Posterior vena cava (tissue), 2 donors: ENCODE results near the gene KIAA1217. TPM values are rescaled to one million over a fixed set of nuclear protein-coding genes. Genes with fewer than 3 reads are reported as not detected.

Experiments
- DNase-seq: peaks from one replicate; pipeline ENCODE4 v3.0.0-alpha.2; 2020; ENCODE audit warnings: low spot score
- intact Hi-C, 2 donors: fragments of 100-400 bp; cut with DNase I; formaldehyde crosslinking; loops; one replicate each; pipeline versions ENCODE4 v1.14.1 to v1.14.2; 2022 to 2023
- total RNA-seq, 2 donors: library from RNA; stranded (reverse); fragmentation: NEBNext Ultra II Directional; extraction: Animal tissue kit (Norgen Biotek cat#: 25700); gene quantifications; one replicate each; pipeline ENCODE4 v1.2.1, GENCODE V29; 2021
- donor health status: DM: yes; HTN: yes; CAD: no.
- donor health status: DM: yes; HTN: yes; CAD: no.

The KIAA1217 gene
- total RNA-seq, 2 donors from 2014 or later = 11.8 to 20.3 TPM

DNA sequence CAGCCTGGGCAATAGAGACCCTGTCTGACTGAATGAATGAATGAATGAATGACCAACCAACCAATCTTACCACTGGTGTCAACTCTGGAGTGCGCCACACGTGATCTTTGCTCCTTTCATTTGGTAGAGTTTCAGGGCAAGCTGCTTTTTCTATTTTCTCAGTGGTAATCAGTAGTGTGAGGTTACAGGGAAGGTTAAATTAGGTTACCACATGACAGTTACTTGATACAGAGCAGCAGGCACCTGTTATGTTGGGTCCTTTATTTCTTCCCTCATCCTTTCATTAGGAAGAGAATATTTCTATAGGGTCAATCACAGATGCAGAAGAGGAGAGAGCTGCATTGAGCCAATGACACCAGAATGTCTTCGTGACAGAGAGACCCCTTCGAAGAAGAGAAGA lies 167.8 kb downstream of the KIAA1217 start:
- DNase-seq = no peak
- intact Hi-C loops = loop anchor here in 1 of 2 donors (10.0 kb wide), 1 partner anchor 382 kb away; no protein-coding TSS in a partner anchor

- intact Hi-C loops = loop anchor here in 1 of 2 donors (10.0 kb wide), 1 partner anchor 384 kb away; no protein-coding TSS in a partner anchor
- no peak for DNase-seq
Measured at GRCh38 chr10:24378126-24378920, 169.4 kb downstream of the KIAA1217 start.

DNA sequence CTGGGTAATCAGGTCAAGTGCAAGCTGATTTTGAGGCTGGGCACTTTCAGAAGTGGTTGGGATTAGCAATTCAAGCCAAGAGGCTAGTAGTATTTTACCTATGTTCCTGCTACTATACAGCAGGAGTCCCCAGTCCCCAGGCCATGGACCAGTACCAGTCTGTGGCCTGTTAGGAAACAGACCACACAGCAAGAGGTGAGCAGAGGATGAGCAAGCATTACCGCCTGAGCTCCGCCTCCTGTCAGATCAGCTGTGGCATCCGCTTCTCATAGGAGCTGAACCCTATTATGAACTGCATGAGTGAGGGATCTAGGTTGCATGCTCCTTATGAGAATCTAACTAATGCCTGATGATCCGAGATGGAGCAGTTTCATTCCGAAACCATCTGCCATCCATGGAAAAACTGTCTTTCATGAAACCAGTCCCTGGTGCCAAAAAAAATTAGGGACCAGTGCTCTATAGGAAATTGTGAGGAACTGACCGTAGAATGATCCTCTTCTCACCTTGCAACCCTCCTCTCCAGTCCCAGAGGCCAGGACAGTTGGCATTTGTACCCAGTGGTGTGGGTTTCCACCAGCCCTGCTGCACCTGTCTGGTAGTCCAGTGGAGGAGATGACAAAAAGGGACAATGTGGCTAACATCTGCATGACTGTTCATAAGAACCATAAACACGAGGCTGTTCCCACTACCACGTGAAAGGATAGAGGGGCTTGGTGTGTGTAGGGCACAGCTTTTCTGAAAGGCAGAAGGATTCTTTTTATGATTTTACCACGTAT lies 172.5 kb downstream of the KIAA1217 start:
- DNase-seq = no peak
- intact Hi-C loops = no loop called here

DNA sequence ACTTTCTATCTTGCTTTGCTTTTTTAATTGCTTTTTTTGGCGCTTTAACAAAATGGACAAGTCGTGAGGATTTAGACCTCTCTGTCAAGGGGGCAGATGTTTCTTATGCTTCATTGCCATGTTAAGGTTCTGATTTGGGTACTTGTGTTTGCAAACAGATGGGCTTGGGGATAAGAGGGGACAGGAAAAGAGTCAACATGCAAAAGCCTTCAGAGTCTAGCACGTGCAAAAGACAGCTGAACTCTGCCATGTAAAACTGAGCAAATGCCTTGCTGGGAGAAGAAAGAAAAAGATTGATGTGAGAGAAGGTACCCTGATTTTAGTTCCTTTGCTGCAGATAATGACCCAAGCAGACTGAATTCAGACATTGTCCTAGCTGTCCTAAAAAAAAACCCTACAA lies 173.1 kb downstream of the KIAA1217 start:
- intact Hi-C loops = no loop called here
- no peak for DNase-seq

DNA sequence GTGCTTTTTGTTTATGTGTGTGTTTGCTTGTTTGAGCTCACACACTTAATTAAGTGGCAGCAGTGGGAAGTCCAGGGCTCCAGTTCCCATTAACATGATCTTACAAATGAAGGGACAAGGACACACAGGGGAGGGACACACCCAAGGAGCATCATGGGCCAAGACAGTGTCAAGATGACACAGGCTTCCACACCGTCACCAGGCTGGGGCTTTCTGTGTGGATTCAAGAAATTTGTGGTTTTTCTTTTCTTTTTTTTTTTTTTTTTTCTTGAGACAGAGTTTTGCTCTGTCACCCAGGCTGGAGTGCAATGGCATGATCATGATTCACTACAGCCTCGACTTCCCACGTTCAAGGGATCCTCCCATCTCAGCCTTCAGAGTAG lies 173.6 kb downstream of the KIAA1217 start:
- intact Hi-C loops = no loop called here

GRCh38 chr10:24382979-24383663 lies 174.2 kb downstream of the KIAA1217 start:
- intact Hi-C loops = no loop called here
- DNase-seq = no peak

More for the DNA sequence above, 173.6 kb downstream of the KIAA1217 start:
- no peak for DNase-seq

GRCh38 chr10:24383681-24384106 lies 174.8 kb downstream of the KIAA1217 start:
- intact Hi-C loops = no loop called here
- DNase-seq = peak; percentile 94

DNA sequence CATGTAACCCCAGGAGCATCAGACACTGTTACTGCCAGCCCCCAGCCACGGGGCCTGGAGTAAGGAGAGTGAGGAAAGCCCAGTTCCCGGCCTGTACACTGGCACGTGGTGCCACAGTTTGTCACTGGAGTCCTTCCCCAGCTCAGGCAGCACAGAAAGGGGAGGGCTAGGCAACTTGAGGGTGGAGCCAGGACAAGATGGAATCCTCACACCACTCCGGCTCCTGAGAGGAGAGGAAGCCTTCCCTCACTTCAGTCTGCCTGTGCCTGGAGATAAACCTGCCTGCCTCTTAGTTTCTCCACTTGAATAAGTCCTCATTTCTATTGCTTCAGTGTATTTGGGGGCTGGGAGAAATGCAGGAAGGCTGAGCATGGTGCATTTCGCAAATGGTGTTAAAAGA lies 176.0 kb downstream of the KIAA1217 start:
- intact Hi-C loops = no loop called here
- no peak for DNase-seq

DNA sequence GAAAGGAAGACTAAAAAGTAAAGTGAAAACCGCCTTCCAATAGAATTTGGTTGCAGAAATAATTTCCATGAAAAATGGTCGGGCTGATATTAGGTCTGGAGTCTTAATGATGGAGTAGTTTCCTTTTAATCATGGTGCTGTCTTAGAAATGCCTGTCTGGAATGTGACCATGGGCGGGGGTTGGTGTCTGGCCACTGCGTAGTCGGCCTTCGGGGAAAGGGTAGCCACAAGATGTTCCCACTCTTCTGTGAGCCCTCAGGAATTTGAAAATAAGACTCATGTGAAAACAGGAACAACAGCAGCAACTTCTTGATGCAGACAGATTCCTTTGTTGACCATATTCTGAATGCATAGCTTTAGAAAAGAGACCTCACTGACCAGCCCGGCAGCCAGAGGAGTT lies 176.8 kb downstream of the KIAA1217 start:
- intact Hi-C loops = no loop called here
- DNase-seq = no peak

DNA sequence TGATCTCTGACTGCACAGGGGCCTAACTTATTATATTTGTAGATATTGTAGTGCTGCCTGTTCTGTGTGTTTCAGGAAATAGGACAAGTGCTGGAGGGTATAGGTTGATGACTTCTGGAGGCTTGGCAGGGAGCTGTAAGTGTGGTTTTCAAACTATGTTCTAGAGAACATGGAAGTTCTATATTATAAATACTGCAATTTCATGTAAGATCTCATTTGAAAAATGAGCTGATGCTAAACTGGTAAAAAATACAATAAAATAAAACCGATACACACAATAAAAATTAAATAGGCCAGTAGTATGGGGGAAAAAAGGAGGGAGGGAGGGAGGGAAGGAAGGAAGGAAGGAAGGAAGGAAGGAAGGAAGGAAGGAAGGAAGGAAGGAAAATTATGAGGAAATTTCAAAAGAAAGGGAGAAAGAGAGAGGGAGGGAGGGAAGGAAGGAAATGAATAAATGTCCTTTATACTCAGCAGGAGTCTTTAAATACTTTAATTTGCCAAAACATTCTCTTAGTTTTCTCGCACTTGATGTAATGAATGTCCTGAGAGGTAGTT lies 181.3 kb downstream of the KIAA1217 start:
- intact Hi-C loops = no loop called here

GRCh38 chr10:24390746-24391145 lies 181.8 kb downstream of the KIAA1217 start:
- intact Hi-C loops = no loop called here
- no peak for DNase-seq

More for the DNA sequence above, 181.3 kb downstream of the KIAA1217 start:
- DNase-seq = no peak

DNA sequence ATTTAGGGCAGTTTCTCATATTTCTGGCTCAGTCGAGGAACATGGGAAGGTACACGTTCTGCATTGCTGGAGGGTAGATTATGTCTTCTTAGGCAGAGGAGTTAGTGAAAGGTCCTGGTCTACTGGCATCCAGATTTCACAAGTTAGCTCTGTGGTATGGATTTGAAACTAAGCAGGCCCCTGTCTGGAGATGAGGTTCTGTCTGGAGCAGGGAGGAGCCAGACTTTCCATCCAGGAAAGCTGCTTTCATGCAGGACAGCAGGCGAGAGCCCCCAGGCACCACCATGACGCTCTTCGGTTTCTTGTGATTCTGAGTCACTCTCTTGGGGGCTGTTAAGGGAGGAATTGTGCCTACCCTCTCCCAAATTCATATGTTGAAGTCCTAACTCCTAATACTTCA lies 184.3 kb downstream of the KIAA1217 start:
- DNase-seq = no peak
- intact Hi-C loops = no loop called here

DNA sequence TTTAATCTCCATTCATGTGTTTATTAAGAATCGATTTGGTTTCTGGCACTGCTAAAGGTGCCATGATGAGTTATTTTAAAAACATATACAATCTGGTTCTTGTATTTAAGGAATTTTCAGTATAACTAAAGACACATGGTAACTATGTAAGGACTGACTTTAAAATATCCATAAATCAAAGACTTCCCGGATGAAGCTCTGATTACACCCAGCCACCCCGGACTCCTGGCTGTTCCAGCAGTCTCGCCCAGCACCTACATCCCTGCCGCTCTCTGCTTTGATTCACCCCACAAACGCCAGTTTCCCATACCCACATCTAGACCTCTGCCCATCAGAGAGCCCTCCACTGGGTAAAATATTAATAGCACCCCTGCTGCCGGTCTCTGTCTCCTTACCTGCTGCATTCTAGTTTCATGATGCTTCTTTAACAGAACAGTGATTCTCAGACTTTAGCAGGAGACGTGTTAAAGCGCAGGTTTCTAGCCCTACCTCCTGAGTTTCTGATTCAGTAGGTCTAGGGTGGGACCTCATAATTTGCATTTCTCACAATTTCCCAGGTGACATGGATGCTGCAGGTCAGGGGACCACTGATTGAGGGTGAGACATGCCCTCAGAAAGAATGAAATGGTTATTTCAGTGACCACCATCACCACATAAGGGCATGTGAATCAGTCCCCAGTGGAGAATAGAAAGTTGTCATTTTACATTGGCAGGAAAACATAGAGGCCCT lies 185.7 kb downstream of the KIAA1217 start:
- intact Hi-C loops = no loop called here
- no peak for DNase-seq

- DNase-seq = no peak
- intact Hi-C loops = no loop called here
Measured at GRCh38 chr10:24396396-24396795, 187.5 kb downstream of the KIAA1217 start.

DNA sequence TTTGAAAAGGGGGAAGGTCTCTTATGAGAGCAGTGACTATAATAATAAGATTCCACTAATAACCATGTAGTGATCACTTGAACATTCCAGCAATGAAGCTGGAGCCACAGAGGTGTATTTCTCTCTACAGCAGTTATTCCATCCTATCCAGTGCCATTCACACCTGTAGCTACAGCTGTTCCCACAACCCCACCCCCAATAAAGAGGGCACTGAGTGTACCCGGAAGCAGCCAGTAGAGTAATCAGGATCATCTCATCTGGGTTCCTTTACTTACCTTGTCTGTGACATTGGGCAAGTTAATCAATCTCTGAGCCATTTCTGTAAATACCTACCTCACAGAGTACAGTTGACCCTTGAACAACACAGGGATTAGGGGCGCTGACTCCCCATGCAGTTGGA lies 188.7 kb downstream of the KIAA1217 start:
- no peak for DNase-seq
- intact Hi-C loops = no loop called here

DNA sequence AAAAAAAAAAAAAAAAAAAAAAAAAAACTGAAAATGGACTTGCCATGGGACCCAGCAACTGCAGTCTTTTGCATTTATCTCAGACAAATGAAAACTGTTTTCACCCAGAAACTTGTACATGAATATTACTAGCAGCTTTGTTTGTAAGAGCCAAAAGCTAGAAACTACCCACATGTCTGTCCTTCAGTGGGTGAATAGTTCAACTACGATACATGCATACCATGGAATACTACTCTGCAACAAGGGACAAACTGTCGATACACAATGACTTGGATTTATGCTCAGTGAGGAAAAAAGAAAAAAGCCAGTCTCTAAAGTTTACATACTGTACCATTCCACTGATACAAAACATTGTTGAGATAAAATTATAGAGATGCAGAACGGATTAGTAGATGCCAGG lies 195.6 kb downstream of the KIAA1217 start:
- no peak for DNase-seq
- intact Hi-C loops = no loop called here

- intact Hi-C loops = no loop called here
Measured at GRCh38 chr10:24405635-24406034, 196.7 kb downstream of the KIAA1217 start.

GRCh38 chr10:24406809-24407483 lies 198.0 kb downstream of the KIAA1217 start:
- intact Hi-C loops = no loop called here
- no peak for DNase-seq

More at GRCh38 chr10:24405635-24406034, 196.7 kb downstream of the KIAA1217 start:
- no peak for DNase-seq
